WERI-Rb-1 (cell line): ENCODE measurements around the gene RACGAP1.
"Not testable (repeated sequence)": the region's sequence is repeated elsewhere in the genome, so short reads cannot be mapped to it uniquely, and the experiment has no call there.

Experiments
- DNase-seq: peaks from one replicate; pipeline ENCODE4 v3.0.0-alpha.2; 2020
- H3K27ac ChIP-seq: fragments of 250-450 bp; sonication (Bioruptor Pico); 2 replicates; pipeline ENCODE4 v1.5.1; 2020; ENCODE audit warnings: mild to moderate bottlenecking, moderate library complexity
- H3K27me3 ChIP-seq: fragments of 250-450 bp; sonication (Bioruptor Pico); 2 replicates; pipeline ENCODE4 v1.5.1; 2021; ENCODE audit warnings: mild to moderate bottlenecking, low read depth, moderate library complexity; ENCODE audit not compliant: insufficient read depth, severe bottlenecking
- H3K36me3 ChIP-seq: fragments of 250-450 bp; sonication (Bioruptor Pico); 2 replicates; pipeline ENCODE4 v1.5.1; 2020; ENCODE audit warnings: mild to moderate bottlenecking, moderate library complexity
- H3K4me3 ChIP-seq: 2 replicates; pipeline ENCODE4 v1.5.1; 2011; ENCODE audit warnings: low read depth, mild to moderate bottlenecking, control low read depth, low read length
- H3K9me3 ChIP-seq: fragments of 250-450 bp; sonication (Bioruptor Pico); 2 replicates; pipeline ENCODE4 v1.5.1; 2021; ENCODE audit warnings: mild to moderate bottlenecking, moderate library complexity; ENCODE audit not compliant: severe bottlenecking
- TF ChIP-seq, protein P1 (sequence below): IDR thresholded peaks from 2 replicates; pipeline ENCODE4 v1.5.1; 2011; ENCODE audit warnings: low read depth, mild to moderate bottlenecking, control low read depth, inconsistent platforms, low read length

Gene RACGAP1

DNA sequence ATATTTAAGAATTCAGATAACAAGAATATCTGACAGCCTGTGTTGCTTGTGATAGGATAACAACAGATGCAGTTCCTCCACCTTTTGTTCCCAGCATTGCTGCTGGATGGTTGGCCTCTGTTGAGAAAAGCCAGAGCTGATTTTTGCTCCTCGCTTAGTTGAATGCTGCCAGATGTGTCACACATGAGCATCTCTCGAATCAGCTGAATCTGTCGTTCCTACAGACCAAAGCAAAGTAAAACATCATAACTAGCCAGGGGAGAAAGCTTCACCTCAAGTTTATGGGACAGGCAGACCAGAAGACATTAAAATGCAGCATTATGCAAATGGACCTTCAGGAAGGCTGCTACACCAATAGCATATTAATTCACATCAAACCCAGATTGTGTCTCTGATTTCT is 20.1 kb downstream of the RACGAP1 start:
- Histone ChIP-seq H3K9me3 (no peaks in the 10 kb centered on the region), H3K36me3 (peaks cover 75% of the 10 kb centered on the region), H3K4me3 (no peak overlapping the region), H3K27ac (no peak overlapping the region), H3K27me3 (no peaks in the 10 kb centered on the region)
- TF ChIP-seq, protein P1, sequence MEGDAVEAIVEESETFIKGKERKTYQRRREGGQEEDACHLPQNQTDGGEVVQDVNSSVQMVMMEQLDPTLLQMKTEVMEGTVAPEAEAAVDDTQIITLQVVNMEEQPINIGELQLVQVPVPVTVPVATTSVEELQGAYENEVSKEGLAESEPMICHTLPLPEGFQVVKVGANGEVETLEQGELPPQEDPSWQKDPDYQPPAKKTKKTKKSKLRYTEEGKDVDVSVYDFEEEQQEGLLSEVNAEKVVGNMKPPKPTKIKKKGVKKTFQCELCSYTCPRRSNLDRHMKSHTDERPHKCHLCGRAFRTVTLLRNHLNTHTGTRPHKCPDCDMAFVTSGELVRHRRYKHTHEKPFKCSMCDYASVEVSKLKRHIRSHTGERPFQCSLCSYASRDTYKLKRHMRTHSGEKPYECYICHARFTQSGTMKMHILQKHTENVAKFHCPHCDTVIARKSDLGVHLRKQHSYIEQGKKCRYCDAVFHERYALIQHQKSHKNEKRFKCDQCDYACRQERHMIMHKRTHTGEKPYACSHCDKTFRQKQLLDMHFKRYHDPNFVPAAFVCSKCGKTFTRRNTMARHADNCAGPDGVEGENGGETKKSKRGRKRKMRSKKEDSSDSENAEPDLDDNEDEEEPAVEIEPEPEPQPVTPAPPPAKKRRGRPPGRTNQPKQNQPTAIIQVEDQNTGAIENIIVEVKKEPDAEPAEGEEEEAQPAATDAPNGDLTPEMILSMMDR: no peak
- DNase-seq: no peak

GRCh38 chr12:50004696-50005095 is 20.6 kb downstream of the RACGAP1 start:
- H3K27ac ChIP-seq: no peak overlapping the region
- peaks cover 77% of the 10 kb centered on the region for H3K36me3 ChIP-seq

DNA sequence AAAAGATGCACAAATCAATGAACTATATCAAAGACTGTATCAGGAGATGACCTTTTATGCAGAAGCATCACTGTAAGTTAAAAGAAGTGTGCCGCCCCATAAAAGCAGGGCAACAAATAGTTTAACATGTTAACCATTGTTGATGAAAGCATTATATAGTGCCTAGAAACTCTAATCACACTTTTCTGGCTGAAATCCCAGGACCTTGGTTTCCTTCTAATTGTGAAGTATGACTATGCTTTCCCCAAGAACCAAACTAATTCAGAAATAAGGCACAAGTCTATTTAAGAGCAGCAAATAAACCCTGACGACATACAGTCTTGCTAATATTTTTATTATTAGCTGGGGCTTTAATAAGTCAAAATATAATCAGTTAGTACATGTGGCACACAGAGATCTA is 21.7 kb downstream of the RACGAP1 start:
- Histone ChIP-seq H3K9me3 (no peaks in the 10 kb centered on the region), H3K27me3 (no peaks in the 10 kb centered on the region), H3K36me3 (peaks cover 85% of the 10 kb centered on the region), H3K27ac (no peak overlapping the region), H3K4me3 (no peak overlapping the region)
- DNase-seq: no peak
- TF ChIP-seq, protein P1: no peak

More at GRCh38 chr12:50004696-50005095, 20.6 kb downstream of the RACGAP1 start:
- Histone ChIP-seq H3K9me3 (no peaks in the 10 kb centered on the region), H3K4me3 (no peak overlapping the region), H3K27me3 (no peaks in the 10 kb centered on the region)
- TF ChIP-seq, protein P1: no peak
- no peak for DNase-seq

- no peaks in the 10 kb centered on the region for H3K9me3 ChIP-seq
- no peak overlapping the region for H3K4me3 ChIP-seq
- TF ChIP-seq, protein P1: no peak
- peaks cover 87% of the 10 kb centered on the region for H3K36me3 ChIP-seq
- no peaks in the 10 kb centered on the region for H3K27me3 ChIP-seq
- no peak for DNase-seq
- no peak overlapping the region for H3K27ac ChIP-seq
These were observed 26.8 kb downstream of the RACGAP1 start for GRCh38 chr12:49998453-49998852.

DNA sequence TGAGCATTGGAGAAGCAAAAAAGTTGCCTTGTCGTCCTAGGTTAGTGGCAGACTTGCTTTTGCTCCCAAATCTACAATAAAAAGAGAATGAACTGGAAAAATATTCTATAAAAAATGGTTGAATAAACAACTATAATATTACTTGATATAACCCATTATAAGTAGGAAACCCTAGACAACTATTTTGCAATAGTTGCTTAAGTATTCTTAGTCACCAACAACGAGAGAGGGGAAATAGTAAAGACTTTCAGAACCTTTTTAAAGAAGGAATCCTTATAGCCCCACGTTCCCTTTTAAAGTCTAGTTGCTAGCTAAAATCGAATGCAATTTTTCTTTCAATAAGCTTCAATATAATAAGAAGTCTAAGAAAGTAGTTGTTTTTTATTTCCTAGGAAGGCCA is 35.0 kb downstream of the RACGAP1 start:
- peaks cover 70% of the 10 kb centered on the region for H3K36me3 ChIP-seq
- peak overlapping the region; percentile 19; the same call in 1 of the 2 replicates for H3K27ac ChIP-seq
- H3K4me3 ChIP-seq: no peak overlapping the region
- no peak for DNase-seq
- TF ChIP-seq, protein P1: no peak
- no peaks in the 10 kb centered on the region for H3K9me3 ChIP-seq
- H3K27me3 ChIP-seq: no peaks in the 10 kb centered on the region

GRCh38 chr12:49989400-49989799 is 35.9 kb downstream of the RACGAP1 start:
- not testable (repeated sequence) for DNase-seq, H3K9me3 ChIP-seq, H3K4me3 ChIP-seq, H3K27ac ChIP-seq, H3K27me3 ChIP-seq
- peaks cover 63% of the 10 kb centered on the region for H3K36me3 ChIP-seq
